22Rv1 (cell line): ENCODE measurements around the gene GABBR2.

Experiments used
- ZFX ChIP-seq: fragments of 450-650 bp; IDR thresholded peaks from 2 replicates; pipeline ENCODE4 v1.6.1; 2017; ENCODE audit warnings: antibody characterized with exemption, borderline replicate concordance
- TF ChIP-seq, protein P1 (sequence below): fragments of 450-650 bp; IDR thresholded peaks from 2 replicates; pipeline ENCODE4 v1.5.1; 2017; ENCODE audit warnings: mild to moderate bottlenecking

DNA sequence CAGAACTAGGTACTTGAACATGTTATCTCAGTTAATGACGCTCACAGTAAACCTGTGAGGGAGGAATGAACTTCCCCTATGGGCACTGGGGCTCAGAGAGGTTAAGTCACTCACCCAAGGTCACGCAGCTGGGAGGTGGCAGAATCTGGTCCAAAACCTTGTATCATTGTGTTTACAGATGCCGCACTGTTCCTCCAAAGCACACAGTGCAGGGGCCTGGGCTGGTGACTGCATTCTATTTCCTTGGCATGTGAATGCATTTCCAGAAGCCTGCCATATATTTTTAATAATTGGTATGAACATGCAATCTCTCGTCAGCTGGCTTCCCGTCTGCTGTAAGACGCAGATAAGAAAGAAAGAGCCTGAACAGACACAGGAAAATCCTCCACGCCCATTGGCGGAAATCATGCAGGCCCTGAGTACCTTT lies 376.3 kb downstream of the GABBR2 start:
- TF ChIP-seq, protein P1, sequence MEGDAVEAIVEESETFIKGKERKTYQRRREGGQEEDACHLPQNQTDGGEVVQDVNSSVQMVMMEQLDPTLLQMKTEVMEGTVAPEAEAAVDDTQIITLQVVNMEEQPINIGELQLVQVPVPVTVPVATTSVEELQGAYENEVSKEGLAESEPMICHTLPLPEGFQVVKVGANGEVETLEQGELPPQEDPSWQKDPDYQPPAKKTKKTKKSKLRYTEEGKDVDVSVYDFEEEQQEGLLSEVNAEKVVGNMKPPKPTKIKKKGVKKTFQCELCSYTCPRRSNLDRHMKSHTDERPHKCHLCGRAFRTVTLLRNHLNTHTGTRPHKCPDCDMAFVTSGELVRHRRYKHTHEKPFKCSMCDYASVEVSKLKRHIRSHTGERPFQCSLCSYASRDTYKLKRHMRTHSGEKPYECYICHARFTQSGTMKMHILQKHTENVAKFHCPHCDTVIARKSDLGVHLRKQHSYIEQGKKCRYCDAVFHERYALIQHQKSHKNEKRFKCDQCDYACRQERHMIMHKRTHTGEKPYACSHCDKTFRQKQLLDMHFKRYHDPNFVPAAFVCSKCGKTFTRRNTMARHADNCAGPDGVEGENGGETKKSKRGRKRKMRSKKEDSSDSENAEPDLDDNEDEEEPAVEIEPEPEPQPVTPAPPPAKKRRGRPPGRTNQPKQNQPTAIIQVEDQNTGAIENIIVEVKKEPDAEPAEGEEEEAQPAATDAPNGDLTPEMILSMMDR = no peak
- no peak for TF ChIP-seq ZFX
